H1 (cell line): ENCODE data around the gene PPP1R9A. TPM values are rescaled to one million over a fixed set of nuclear protein-coding genes. Genes with fewer than 3 reads are reported as not detected.

Source experiments
- RFX5 ChIP-seq: IDR thresholded peaks from 2 replicates; pipeline ENCODE4 v1.6.1; 2011; ENCODE audit warnings: low read depth, low read length, improper control_type of control experiment, borderline replicate concordance
- RXRA ChIP-seq: IDR thresholded peaks from 2 replicates; pipeline ENCODE4 v1.6.1; 2011; ENCODE audit warnings: low read depth, mild to moderate bottlenecking, low read length, moderate library complexity; ENCODE audit not compliant: insufficient read depth
- SP2 ChIP-seq: IDR thresholded peaks from 2 replicates; pipeline ENCODE4 v1.6.1; 2012; ENCODE audit warnings: mild to moderate bottlenecking, low read length, inconsistent platforms
- TCF12 ChIP-seq: IDR thresholded peaks from 2 replicates; pipeline ENCODE4 v1.6.1; 2011; ENCODE audit warnings: low read depth, mild to moderate bottlenecking, low read length
- ZNF274 ChIP-seq: IDR thresholded peaks from 2 replicates; pipeline ENCODE4 v1.7.0; 2012; ENCODE audit warnings: low read length, borderline replicate concordance; ENCODE audit errors: extremely low read depth
- polyA plus RNA-seq, 7 experiments: library from polyadenylated mRNA; depleted of rRNA in 3 of 7; stranded (reverse) in 5 of 7; unstranded in 2 of 7; fragments of >200 nt in 5 of 7; fragments of 200-250 nt in 2 of 7; gene quantifications; 1 replicate in 5 of 7; 2 replicates in 1 of 7; 4 replicates in 1 of 7; pipeline versions ENCODE4 v1.2.1 to v1.2.3, GENCODE V29; 2011 to 2013; ENCODE audit warnings: missing spikeins in 2 of 7, mixed read lengths in 2 of 7
- total RNA-seq: library from RNA; stranded (reverse); fragmentation: NEBNext Ultra II Directional; extraction: Animal tissue kit (Norgen Biotek cat#: 25700); gene quantifications from 2 replicates; pipeline ENCODE4 v1.2.1, GENCODE V29; 2021

The PPP1R9A gene
- total and polyA plus RNA-seq, 2 of the 8 experiments (the other 6 are each of a cell fraction or from before 2014, with no cell fraction given), result 3.0 to 20.3 TPM

DNA sequence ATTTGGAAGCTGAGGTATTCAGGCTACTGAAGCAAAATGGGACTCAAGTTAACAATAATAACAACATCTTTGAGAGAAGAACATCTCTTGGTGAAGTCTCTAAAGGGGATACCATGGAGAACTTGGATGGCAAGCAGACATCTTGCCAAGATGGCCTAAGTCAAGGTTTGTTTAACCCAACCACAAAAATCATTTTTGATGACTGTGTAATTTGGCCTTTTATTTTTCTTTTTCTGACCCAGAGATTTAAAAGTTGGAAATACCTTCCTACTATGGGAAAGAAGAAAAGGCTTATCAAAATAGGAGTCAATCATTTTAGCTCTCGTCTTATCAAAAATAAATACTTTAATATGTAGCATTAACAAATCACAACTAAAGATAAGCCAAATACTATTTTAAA is 344.6 kb downstream of the PPP1R9A start (continued):
- no peak for TF ChIP-seq RFX5
- TF ChIP-seq ZNF274, result no peak
- TF ChIP-seq RXRA, result no peak
- TF ChIP-seq TCF12, result no peak
- no peak for TF ChIP-seq SP2
